MM.1S (cell line): ENCODE results near the gene RNF115.

Source experiments
- CTCF ChIP-seq: fragments of 300-600 bp; sonication (generic); IDR thresholded peaks from 2 replicates; pipeline ENCODE4 v1.5.1; 2016; ENCODE audit warnings: antibody characterized with exemption, low read length, mixed read lengths
- EZH2 ChIP-seq: fragments of 300-600 bp; sonication (generic); optimal IDR thresholded peaks from 2 replicates; pipeline ENCODE3; 2017; ENCODE audit warnings: low read depth, mild to moderate bottlenecking, antibody characterized with exemption, low read length, mixed read lengths

- TF ChIP-seq CTCF (no peak), EZH2 (no peak)
Measured at GRCh38 chr1:145706086-145706664, 117.7 kb downstream of the RNF115 start.
